ENCODE data around the gene DDAH1.

GRCh38 chr1:85316321-85316720, 148.6 kb downstream of the DDAH1 start:
- TF ChIP-seq CTCF (IDR thresholded peaks at IDR 0.05; ENCODE audit: low read depth, low read length, poor library complexity, severe bottlenecking) (no peak), EZH2phosphoT487 (IDR thresholded peaks at IDR 0.05; ENCODE audit: borderline replicate concordance, low read length) (no peak)
